GM19467 (cell line): ENCODE data around the gene CDC27.
"Not testable (repeated sequence)": the region's sequence is repeated elsewhere in the genome, so short reads cannot be mapped to it uniquely, and the experiment has no call there.

ENCODE experiments used
- ATAC-seq: cut with Tn5 transposase; IDR thresholded peaks from one replicate; pipeline ENCODE4 v1.9.1; 2021; ENCODE audit warnings: mild to moderate bottlenecking, moderate library complexity; ENCODE audit not compliant: unreplicated experiment

CDC27 gene

DNA sequence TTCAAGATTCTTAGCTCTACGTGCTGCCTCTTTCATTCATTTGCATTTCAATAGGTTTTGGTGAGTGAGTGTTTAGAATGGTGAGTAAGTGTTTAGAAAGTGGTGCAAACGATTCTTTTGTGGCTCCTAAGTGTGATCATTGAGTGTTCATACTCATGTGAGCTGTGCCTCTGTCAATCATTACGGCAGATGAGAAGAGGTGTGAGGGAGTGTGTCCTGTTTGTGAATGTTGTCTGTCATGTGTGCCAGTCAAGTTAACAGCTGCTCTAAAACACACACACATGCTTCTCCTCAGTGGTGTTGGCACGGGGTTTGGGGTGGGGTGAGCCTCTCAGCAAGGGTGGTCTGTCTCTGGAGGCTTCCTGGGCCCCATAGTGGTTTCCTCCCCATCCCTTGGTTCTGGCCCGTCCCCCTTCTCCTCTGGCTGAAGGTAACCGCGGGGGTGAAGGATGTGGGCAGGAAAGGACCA is 31.5 kb upstream of the CDC27 start:
- ATAC-seq: no peak

GRCh38 chr17:47219621-47220475 is 30.8 kb upstream of the CDC27 start:
- no peak for ATAC-seq

- no peak for ATAC-seq
Measured at GRCh38 chr17:47218896-47219430, 29.9 kb upstream of the CDC27 start.

- ATAC-seq: not testable (repeated sequence)
Measured at GRCh38 chr17:47217279-47217678, 28.2 kb upstream of the CDC27 start.

DNA sequence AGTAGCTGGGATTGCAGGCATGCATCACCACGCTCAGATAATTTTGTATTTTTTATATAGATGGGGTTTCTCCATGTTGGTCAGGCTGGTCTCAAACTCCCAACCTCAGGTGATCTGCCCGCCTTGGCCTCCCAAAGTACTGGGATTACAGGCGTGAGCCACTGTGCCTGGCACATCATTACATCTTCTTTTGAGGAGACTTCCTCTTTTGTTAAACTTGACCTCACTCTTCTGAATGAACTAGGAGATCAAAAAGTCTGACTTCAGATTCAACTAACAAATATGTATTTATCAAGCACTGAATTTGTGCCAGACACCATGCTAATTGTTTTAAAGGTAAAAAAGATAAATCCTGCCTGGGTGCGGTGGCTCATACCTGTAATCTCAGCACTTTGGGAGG is 27.7 kb upstream of the CDC27 start:
- ATAC-seq: not testable (repeated sequence)

DNA sequence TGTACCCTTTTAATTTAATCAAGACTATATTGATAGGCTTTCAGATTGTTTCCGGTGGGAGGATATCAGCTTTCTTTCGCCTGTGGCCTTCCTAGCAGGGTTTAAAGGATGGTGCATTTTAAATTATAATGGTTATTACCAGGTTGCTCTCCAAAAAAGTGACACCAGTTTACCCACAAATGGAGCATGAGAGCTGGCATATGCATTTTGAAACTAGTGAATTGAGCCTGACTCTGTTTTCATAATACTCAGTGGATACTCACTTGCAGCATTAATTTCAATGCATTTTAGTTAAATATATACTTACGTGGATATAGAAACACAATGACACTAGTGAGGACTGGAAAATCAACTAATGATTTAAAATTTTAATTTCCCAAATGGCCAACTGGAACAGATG is 25.8 kb upstream of the CDC27 start:
- no peak for ATAC-seq

DNA sequence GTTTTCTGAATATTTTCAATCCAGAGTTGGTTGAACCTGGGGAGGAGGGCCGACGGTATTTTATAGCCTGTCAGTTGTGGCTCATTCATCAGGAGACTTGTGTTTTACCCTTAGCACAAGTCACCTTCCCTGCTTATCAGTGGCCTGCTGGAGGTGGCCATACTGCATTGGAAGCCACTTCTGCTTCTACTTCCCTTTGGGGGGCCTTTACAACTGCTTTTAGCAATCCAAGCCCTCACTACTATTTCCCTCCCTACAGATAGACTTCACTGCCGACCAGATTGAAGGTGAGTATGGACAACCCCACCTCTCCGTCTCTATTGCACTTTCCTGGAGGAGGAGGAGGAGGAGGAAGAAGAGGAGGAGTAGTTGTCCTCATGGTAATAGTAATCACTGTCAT is 24.4 kb upstream of the CDC27 start:
- ATAC-seq: no peak

DNA sequence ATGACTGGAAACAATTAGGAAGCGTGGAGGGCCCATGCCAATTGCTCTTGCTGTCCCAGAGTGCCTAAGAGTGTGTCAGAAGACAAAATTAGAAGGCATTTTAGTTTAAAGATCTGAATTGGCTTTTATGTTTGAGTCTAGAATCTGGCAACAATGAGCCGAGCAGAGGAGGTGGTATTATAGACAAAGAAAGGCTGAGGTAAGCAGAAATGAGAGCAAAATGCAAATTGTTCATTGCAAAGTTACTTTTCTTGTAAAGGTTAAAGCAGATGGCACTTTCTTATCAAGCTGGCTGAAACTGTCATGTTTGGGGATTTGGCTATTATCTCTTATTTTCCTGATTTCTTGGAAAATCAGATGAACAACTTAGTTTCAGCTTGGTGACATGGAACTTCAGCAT is 23.4 kb upstream of the CDC27 start:
- no peak for ATAC-seq

- no peak for ATAC-seq
Measured at GRCh38 chr17:47210779-47211178, 21.7 kb upstream of the CDC27 start.

DNA sequence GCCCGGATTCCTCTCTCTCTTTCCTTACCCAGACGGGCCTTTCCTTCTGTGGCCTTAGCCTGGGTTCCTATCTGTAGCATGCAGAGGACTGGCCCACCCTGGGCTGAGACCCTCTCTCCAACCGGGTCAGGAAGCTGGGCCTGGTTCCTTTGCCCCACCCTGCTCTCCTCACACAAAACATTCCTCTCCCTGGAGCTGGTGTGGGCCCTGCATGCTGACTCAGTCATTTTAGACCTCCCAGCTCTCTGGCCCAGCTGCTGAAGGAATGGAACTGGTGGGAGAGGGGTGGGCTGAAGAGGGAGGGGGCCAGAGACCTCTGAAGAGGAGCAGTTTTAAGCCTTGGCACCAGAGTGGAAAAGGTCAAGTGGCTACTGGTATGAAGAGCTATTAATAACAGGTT is 21.0 kb upstream of the CDC27 start:
- no peak for ATAC-seq

DNA sequence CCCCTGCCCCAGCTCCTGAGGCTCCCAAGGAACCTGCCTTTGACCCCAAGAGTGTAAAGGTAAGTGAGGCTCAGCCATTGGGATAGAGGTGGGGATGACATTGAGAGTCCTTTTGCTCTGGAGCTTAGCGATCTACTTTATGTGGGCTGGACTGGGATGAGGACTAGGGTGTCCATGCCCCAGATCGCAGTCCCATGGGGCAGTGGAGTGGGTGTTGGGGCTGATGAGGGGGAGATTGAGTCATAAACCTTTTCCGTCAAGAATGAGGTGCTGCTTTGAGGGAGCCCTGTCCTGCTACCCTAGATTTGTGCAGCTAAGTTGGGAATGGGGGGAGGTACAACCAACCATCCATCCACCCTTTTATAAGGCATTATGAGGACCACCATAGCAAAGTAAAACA is 20.4 kb upstream of the CDC27 start:
- ATAC-seq: no peak

- no peak for ATAC-seq
Measured at GRCh38 chr17:47208744-47209488, 19.8 kb upstream of the CDC27 start, which contains the start of gene MYL4. MYL4 (plus strand) TSS chr17:47209348; CDS start chr17:47209423, 75 bp downstream.

GRCh38 chr17:47207143-47208067 is 18.3 kb upstream of the CDC27 start:
- ATAC-seq: no peak

DNA sequence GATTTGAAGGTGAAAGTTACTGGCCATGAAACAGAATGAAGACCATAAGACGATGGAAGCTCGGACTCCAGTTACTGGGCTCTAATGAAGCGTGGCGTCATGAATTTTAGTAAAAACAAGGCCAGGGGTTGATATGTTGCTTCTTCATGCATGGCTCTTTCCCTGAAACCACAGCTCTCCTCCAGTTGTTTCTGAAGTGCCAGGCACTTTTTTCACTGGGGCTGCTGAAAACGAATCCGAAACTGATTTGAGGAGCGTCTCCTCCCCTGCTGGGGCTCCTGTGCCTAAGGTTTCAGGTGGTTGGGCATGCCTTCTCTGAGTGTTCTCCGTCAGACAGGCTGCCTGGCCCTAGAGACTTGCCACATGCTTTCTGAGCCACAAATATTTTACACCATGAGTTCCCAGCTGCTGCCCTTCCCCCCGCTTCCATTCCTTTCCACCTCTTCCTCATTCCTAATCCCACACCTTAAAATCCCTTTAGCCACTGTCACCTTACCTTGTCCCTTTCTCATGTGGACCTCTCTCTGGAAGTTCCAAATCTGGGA is 16.4 kb upstream of the CDC27 start:
- peak; percentile 52 for ATAC-seq

- peak; percentile 44 for ATAC-seq
Measured at GRCh38 chr17:47204722-47205418, 15.8 kb upstream of the CDC27 start.

- no peak for ATAC-seq
Measured at GRCh38 chr17:47203984-47204721, 15.1 kb upstream of the CDC27 start.

- no peak for ATAC-seq
Measured at GRCh38 chr17:47201166-47201565, 12.1 kb upstream of the CDC27 start.

GRCh38 chr17:47200325-47200664 is 11.2 kb upstream of the CDC27 start:
- ATAC-seq: no peak

DNA sequence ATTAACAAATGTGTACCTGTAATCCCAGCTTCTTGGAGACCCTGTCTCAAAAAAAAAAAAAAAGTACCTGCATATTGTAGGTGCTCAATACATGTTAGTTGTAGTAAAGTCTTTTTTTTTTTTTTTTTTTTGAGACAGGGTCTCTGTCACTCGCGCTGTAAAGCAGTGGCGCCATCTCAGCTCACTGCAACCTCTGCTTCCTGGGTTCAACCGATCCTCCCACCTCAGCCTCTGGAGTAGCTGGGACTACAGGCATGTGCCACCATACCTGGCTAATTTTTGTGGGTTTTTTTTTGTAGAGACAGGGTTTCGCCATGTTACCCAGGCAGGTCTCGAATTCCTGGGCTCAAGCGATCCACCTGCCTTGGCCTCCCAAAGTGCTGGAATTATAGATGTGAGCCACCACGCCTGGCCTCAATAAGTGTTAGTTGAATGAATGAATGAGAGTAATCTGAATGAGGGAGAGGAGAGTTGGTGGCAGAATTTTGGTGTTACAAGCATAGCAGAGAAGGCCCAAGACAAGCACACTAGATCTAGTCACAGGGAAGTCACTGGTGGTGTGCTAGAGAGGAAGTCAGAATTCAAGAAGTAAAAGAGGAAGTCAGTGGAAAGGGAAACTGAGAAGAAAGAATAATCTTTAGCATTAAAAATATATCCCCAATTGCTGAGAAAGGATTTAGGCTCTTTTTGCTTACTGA is 10.7 kb upstream of the CDC27 start:
- no peak for ATAC-seq
